ENCODE measurements around the gene ANKEF1. TPM values are rescaled to one million over a fixed set of nuclear protein-coding genes. Genes with fewer than 3 reads are reported as not detected.

Gene ANKEF1
- total RNA-seq, 2 experiments from 2014 or later: 0.45 to 0.58 TPM

- Mint-ChIP-seq H3K27me3 (peaks cover 9% of the 10 kb centered on the region), H3K4me1 (ENCODE audit: low read depth) (no peaks in the 10 kb centered on the region), H3K27ac (no peak overlapping the region), H3K36me3 (ENCODE audit: low read depth) (no peaks in the 10 kb centered on the region), H3K9me3 (no peaks in the 10 kb centered on the region), H3K4me3 (no peak overlapping the region)
- CTCF ChIA-PET: interaction anchor here (1.8 to 6.2 kb wide), 3 partner anchors 12 to 476 kb away, joined by 6 to 88 read pairs (median 7); no protein-coding TSS in a partner anchor
- TF ChIP-seq CTCF (IDR thresholded peaks at IDR 0.05): no peak
- intact Hi-C loops (cut with micrococcal nuclease): loop anchor here (5.0 kb wide), 1 partner anchor 476 kb away; no protein-coding TSS in a partner anchor
- POLR2A ChIA-PET: no interaction called here
- ATAC-seq: no peak
- DNase-seq: no peak
These were observed 58.4 kb downstream of the ANKEF1 start for GRCh38 chr20:10093087-10093591.

DNA sequence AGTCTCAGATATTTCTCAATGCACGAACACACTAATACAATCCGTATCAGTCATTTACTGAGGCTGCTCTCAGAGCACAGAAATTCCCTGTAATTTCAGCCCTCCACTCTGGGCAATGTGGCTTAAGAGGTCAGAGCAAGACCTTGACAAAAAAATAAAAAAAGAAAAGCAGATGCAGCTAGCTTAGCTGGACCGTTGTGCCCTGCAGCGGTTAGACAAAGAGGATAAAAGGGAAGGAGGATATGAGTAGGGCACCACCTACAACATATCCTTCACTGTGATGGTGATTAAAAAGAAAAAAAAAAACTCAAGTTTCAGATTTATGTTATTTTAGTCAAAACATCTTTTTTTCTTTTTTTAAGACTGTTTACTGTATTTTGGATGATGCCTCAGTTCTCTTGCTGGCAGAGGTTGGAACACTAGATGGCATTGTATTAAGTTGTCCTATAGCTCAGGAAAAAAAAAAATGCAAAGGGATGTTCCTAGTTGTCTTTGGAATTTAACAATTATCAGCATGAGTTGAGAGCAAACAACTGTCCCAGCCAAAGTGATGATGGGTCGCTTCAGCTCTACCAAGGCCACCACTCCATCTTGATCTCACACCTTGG lies 59.9 kb downstream of the ANKEF1 start:
- Mint-ChIP-seq H3K4me3 (no peak overlapping the region), H3K36me3 (ENCODE audit: low read depth) (no peaks in the 10 kb centered on the region), H3K4me1 (ENCODE audit: low read depth) (no peaks in the 10 kb centered on the region), H3K27ac (no peak overlapping the region), H3K27me3 (peaks cover 11% of the 10 kb centered on the region), H3K9me3 (no peaks in the 10 kb centered on the region)
- intact Hi-C loops (cut with micrococcal nuclease): loop anchor here (5.0 kb wide), 1 partner anchor 477 kb away; no protein-coding TSS in a partner anchor
- ATAC-seq (no peak), DNase-seq (no peak)
- POLR2A ChIA-PET: no interaction called here
- CTCF ChIA-PET: no interaction called here
- TF ChIP-seq CTCF (IDR thresholded peaks at IDR 0.05): no peak

- H3K9me3 Mint-ChIP-seq: no peaks in the 10 kb centered on the region
- no peak overlapping the region for H3K27ac Mint-ChIP-seq
- H3K4me3 Mint-ChIP-seq: no peak overlapping the region
- ChIA-PET CTCF (no interaction called here), POLR2A (interaction anchor here (0.6 kb wide), 1 partner anchor 338 kb away, joined by 3 read pairs; no protein-coding TSS in a partner anchor)
- no peaks in the 10 kb centered on the region for H3K36me3 Mint-ChIP-seq (ENCODE audit: low read depth)
- DNase-seq (no peak), ATAC-seq (no peak)
- no peaks in the 10 kb centered on the region for H3K4me1 Mint-ChIP-seq (ENCODE audit: low read depth)
- peaks cover 11% of the 10 kb centered on the region for H3K27me3 Mint-ChIP-seq
- TF ChIP-seq CTCF (IDR thresholded peaks at IDR 0.05): no peak
- intact Hi-C loops (cut with micrococcal nuclease): no loop called here
These were observed 62.0 kb downstream of the ANKEF1 start for GRCh38 chr20:10096790-10097189.

- Mint-ChIP-seq H3K4me3 (no peak overlapping the region), H3K9me3 (no peaks in the 10 kb centered on the region), H3K4me1 (ENCODE audit: low read depth) (no peaks in the 10 kb centered on the region), H3K27me3 (peaks cover 6% of the 10 kb centered on the region), H3K27ac (no peak overlapping the region), H3K36me3 (ENCODE audit: low read depth) (no peaks in the 10 kb centered on the region)
- POLR2A ChIA-PET: no interaction called here
- intact Hi-C loops (cut with micrococcal nuclease): no loop called here
- ATAC-seq: no peak
- no peak for DNase-seq
- TF ChIP-seq CTCF (IDR thresholded peaks at IDR 0.05): no peak
- CTCF ChIA-PET: interaction anchor here (2.0 to 3.0 kb wide), 2 partner anchors 12 to 14 kb away, joined by 6 to 10 read pairs; no protein-coding TSS in a partner anchor
These were observed 70.3 kb downstream of the ANKEF1 start for GRCh38 chr20:10105046-10105445.

Other genes starting within 250 kb of the ANKEF1 start
- gene PAK5, start 195.9 kb upstream of the ANKEF1 start, total RNA-seq: not detected
- not detected for gene SNAP25, start 183.8 kb downstream of the ANKEF1 start, total RNA-seq

All from activated CD8-positive, alpha-beta T cell treated with anti-CD3 and anti-CD28 coated beads for 36 hours (primary cell).